Lung microvascular endothelial cell (primary cell): ENCODE measurements around the gene NEK10. TPM values are rescaled to one million over a fixed set of nuclear protein-coding genes. Genes with fewer than 3 reads are reported as not detected.

ENCODE experiments used
- DNase-seq, 2 donors: peaks; one replicate each; pipeline versions ENCODE4 v3.0.0 to v3.0.0-alpha.2; 2010; ENCODE audit warnings: low read depth in 2 of 2
- total RNA-seq: library from RNA; depleted of rRNA; stranded (reverse); fragments of >200 nt; gene quantifications from 2 replicates; pipeline ENCODE4 v1.2.1, GENCODE V29; 2014

NEK10 gene
- total RNA-seq, 1 donor from 2014 or later: 1.4 TPM

- DNase-seq: no peak
These were observed 255.1 kb downstream of the NEK10 start for GRCh38 chr3:27114129-27114528.

GRCh38 chr3:27110020-27110419 is 259.2 kb downstream of the NEK10 start:
- DNase-seq: no peak

GRCh38 chr3:27108322-27108721 is 260.9 kb downstream of the NEK10 start:
- no peak for DNase-seq

- peak; percentile 20 to 50 for DNase-seq
These were observed 263.3 kb downstream of the NEK10 start for GRCh38 chr3:27105904-27106303.

GRCh38 chr3:27097182-27097581 is 272.0 kb downstream of the NEK10 start:
- DNase-seq: no peak

- no peak for DNase-seq
These were observed 273.5 kb downstream of the NEK10 start for GRCh38 chr3:27095553-27096222.

- peak; percentile 60 to 76 for DNase-seq
These were observed 274.5 kb downstream of the NEK10 start for GRCh38 chr3:27094721-27095120.

GRCh38 chr3:27093771-27094170 is 275.4 kb downstream of the NEK10 start:
- peak in 1 of 2 donors; percentile 5 for DNase-seq

GRCh38 chr3:27090275-27091041 is 278.7 kb downstream of the NEK10 start:
- no peak for DNase-seq

GRCh38 chr3:27089645-27090044 is 279.5 kb downstream of the NEK10 start:
- no peak for DNase-seq

- peak in 1 of 2 donors; percentile 10 for DNase-seq
These were observed 280.1 kb downstream of the NEK10 start for GRCh38 chr3:27089068-27089467.

- DNase-seq: no peak
These were observed 283.1 kb downstream of the NEK10 start for GRCh38 chr3:27085829-27086730.

GRCh38 chr3:27081992-27082607 is 287.1 kb downstream of the NEK10 start:
- no peak for DNase-seq

GRCh38 chr3:27081566-27081965 is 287.6 kb downstream of the NEK10 start:
- no peak for DNase-seq

- no peak for DNase-seq
These were observed 289.0 kb downstream of the NEK10 start for GRCh38 chr3:27080258-27080525.

- DNase-seq: peak in 1 of 2 donors; percentile 76
These were observed 289.5 kb downstream of the NEK10 start for GRCh38 chr3:27079427-27080257.

GRCh38 chr3:27078246-27078913 is 290.8 kb downstream of the NEK10 start:
- DNase-seq: no peak

GRCh38 chr3:27076815-27077630 is 292.2 kb downstream of the NEK10 start:
- DNase-seq: peak; percentile 2 to 7

- DNase-seq: no peak
These were observed 294.3 kb downstream of the NEK10 start for GRCh38 chr3:27074914-27075313.
